ENCODE measurements around the gene MARK2.

DNA sequence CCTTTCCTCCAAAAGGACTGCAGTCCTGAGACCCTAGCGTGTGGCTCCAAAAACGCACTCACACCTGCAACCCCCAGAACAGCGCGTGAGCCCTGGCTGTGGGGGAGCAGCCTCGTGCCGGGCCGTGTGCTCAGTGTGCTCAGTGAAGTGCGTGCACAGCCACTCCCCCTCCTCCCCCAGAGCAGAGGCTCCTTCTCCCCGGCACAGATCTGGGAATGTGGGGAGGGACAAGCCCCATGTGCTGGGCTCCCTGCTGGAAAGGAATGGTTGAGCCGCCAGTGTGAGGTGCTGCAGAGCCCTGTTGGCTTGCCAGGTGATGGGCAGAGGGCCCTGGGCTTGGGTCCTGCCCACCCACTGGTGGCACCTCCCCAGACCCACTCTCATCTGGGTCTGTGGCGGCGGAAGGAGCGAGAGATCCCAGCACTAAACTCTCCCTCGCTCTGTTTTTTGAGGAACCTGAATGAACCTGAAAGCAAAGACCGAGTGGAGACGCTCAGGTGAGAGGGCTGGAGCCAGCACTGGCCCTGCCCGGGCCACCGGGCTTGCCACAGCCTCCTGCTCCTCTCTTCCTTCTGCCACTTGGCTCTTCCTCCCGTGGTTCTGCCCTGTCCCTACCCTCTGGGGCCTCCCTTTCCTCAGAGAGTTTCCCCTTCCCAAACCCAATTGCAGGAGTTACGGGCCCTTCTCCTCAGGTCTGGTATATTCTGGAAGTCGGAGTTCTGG lies 69.1 kb downstream of the MARK2 start:
- TF ChIP-seq, protein P1, sequence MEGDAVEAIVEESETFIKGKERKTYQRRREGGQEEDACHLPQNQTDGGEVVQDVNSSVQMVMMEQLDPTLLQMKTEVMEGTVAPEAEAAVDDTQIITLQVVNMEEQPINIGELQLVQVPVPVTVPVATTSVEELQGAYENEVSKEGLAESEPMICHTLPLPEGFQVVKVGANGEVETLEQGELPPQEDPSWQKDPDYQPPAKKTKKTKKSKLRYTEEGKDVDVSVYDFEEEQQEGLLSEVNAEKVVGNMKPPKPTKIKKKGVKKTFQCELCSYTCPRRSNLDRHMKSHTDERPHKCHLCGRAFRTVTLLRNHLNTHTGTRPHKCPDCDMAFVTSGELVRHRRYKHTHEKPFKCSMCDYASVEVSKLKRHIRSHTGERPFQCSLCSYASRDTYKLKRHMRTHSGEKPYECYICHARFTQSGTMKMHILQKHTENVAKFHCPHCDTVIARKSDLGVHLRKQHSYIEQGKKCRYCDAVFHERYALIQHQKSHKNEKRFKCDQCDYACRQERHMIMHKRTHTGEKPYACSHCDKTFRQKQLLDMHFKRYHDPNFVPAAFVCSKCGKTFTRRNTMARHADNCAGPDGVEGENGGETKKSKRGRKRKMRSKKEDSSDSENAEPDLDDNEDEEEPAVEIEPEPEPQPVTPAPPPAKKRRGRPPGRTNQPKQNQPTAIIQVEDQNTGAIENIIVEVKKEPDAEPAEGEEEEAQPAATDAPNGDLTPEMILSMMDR (IDR thresholded peaks at IDR 0.05; ENCODE audit: low read length): no peak
- no peak for TF ChIP-seq EZH2 (optimal IDR thresholded peaks at IDR 0.05; ENCODE audit: low read depth, low read length)
- TF ChIP-seq EZH2phosphoT487 (IDR thresholded peaks at IDR 0.05; ENCODE audit: low read length): no peak
